Measurements from ENCODE around the gene RPP25L. TPM values are rescaled to one million over a fixed set of nuclear protein-coding genes. Genes with fewer than 3 reads are reported as not detected.

RPP25L gene
- total RNA-seq, 2 donors from 2014 or later: 19.3 to 22.4 TPM

GRCh38 chr9:34615132-34615531 lies 3.2 kb upstream of the RPP25L start:
- TF ChIP-seq CTCF (conservative IDR thresholded peaks at IDR 0.05): no peak
- Mint-ChIP-seq H3K4me1 (peaks cover 21% of the 10 kb centered on the region), H3K27me3 (ENCODE audit: insufficient read depth) (peaks cover 4% of the 10 kb centered on the region), H3K4me3 (no peak overlapping the region), H3K27ac (no peak overlapping the region), H3K36me3 (ENCODE audit: low read depth) (peaks cover 27% of the 10 kb centered on the region), H3K9me3 (no peaks in the 10 kb centered on the region)
- WGBS, 2 experiments (ENCODE audit: insufficient coverage in 1 of 2, insufficient read length in 1 of 2): 76 to 100% methylated on average over 1 to 2 of the region's 2 CpGs
- no peaks in the 10 kb centered on the region for H3K27me3 ChIP-seq (ENCODE audit: control insufficient read depth, insufficient read depth, low read length, poor library complexity, severe bottlenecking)
- peaks cover 28% of the 10 kb centered on the region for H3K36me3 ChIP-seq (ENCODE audit: control insufficient read depth, insufficient read depth, low read length)
- no peak overlapping the region for H3K27ac ChIP-seq (ENCODE audit: low read depth, low read length)
- no peaks in the 10 kb centered on the region for H3K9me3 ChIP-seq (ENCODE audit: control insufficient read depth, low read length)
- no peak for DNase-seq
- H3K9ac ChIP-seq (ENCODE audit: extremely low read depth, low read length, poor library complexity, severe bottlenecking): no peak overlapping the region
- H3K4me1 ChIP-seq (ENCODE audit: control insufficient read depth, insufficient read depth, low read length): peaks cover 5% of the 10 kb centered on the region
- H3K4me3 ChIP-seq (ENCODE audit: low read length): no peak overlapping the region

- H3K27ac Mint-ChIP-seq: no peak overlapping the region
- peak overlapping the region; percentile 81 for H3K9ac ChIP-seq (ENCODE audit: extremely low read depth, low read length, poor library complexity, severe bottlenecking)
- WGBS, 2 experiments (ENCODE audit: insufficient coverage in 1 of 2, insufficient read length in 1 of 2): 4 to 7% methylated on average over 12 to 15 of the region's 15 CpGs
- H3K9me3 ChIP-seq (ENCODE audit: control insufficient read depth, low read length): no peaks in the 10 kb centered on the region
- no peaks in the 10 kb centered on the region for H3K9me3 Mint-ChIP-seq
- peak; percentile 93 for DNase-seq
- H3K36me3 ChIP-seq (ENCODE audit: control insufficient read depth, insufficient read depth, low read length): peaks cover 24% of the 10 kb centered on the region
- peak; percentile 92 for TF ChIP-seq CTCF (conservative IDR thresholded peaks at IDR 0.05)
- peaks cover 18% of the 10 kb centered on the region for H3K4me1 Mint-ChIP-seq
- peaks cover 27% of the 10 kb centered on the region for H3K36me3 Mint-ChIP-seq (ENCODE audit: low read depth)
- H3K4me3 ChIP-seq (ENCODE audit: low read length): peak overlapping the region; percentile 90
- no peaks in the 10 kb centered on the region for H3K4me1 ChIP-seq (ENCODE audit: control insufficient read depth, insufficient read depth, low read length)
- peak overlapping the region; percentile 85 for H3K4me3 Mint-ChIP-seq
- no peaks in the 10 kb centered on the region for H3K27me3 ChIP-seq (ENCODE audit: control insufficient read depth, insufficient read depth, low read length, poor library complexity, severe bottlenecking)
- peak overlapping the region; percentile 90 for H3K27ac ChIP-seq (ENCODE audit: low read depth, low read length)
- peaks cover 1% of the 10 kb centered on the region for H3K27me3 Mint-ChIP-seq (ENCODE audit: insufficient read depth)
Observed at GRCh38 chr9:34612788-34613390, 992 bp upstream of the RPP25L start.

- peaks cover 11% of the 10 kb centered on the region for H3K36me3 ChIP-seq (ENCODE audit: control insufficient read depth, insufficient read depth, low read length)
- Mint-ChIP-seq H3K4me3 (peak overlapping the region; percentile 85), H3K36me3 (ENCODE audit: low read depth) (peaks cover 17% of the 10 kb centered on the region), H3K27ac (peak overlapping the region; percentile 86), H3K9me3 (no peaks in the 10 kb centered on the region), H3K27me3 (ENCODE audit: insufficient read depth) (peaks cover 1% of the 10 kb centered on the region), H3K4me1 (peaks cover 18% of the 10 kb centered on the region)
- peak overlapping the region; percentile 81 for H3K9ac ChIP-seq (ENCODE audit: extremely low read depth, low read length, poor library complexity, severe bottlenecking)
- H3K4me3 ChIP-seq (ENCODE audit: low read length): peak overlapping the region; percentile 90
- TF ChIP-seq CTCF (conservative IDR thresholded peaks at IDR 0.05): no peak
- DNase-seq: no peak
- H3K27me3 ChIP-seq (ENCODE audit: control insufficient read depth, insufficient read depth, low read length, poor library complexity, severe bottlenecking): no peaks in the 10 kb centered on the region
- H3K4me1 ChIP-seq (ENCODE audit: control insufficient read depth, insufficient read depth, low read length): no peaks in the 10 kb centered on the region
- H3K9me3 ChIP-seq (ENCODE audit: control insufficient read depth, low read length): no peaks in the 10 kb centered on the region
- H3K27ac ChIP-seq (ENCODE audit: low read depth, low read length): peak overlapping the region; percentile 4
- 62 to 70% methylated on average over 7 to 10 of the region's 10 CpGs for WGBS, 2 experiments (ENCODE audit: insufficient coverage in 1 of 2, insufficient read length in 1 of 2)
Observed at GRCh38 chr9:34611251-34611810, 566 bp downstream of the RPP25L start.
